Transverse colon (tissue), 4 donors: Measurements from ENCODE around the gene HOXB5. TPM values are rescaled to one million over a fixed set of nuclear protein-coding genes. Genes with fewer than 3 reads are reported as not detected.
A peak's percentile ranks its signal among the peaks of the same experiment; 100 is the strongest.

ENCODE experiments used
- DNase-seq: peaks from one replicate; pipeline ENCODE4 v3.0.0-alpha.2; 2019
- H3K27ac ChIP-seq, 4 donors: fragments of 200-600 bp; sonication (generic); 2 replicates each; pipeline ENCODE4 v1.5.1; 2016 to 2018; ENCODE audit warnings: inconsistent platforms in 4 of 4
- H3K27me3 ChIP-seq: fragments of 200-600 bp; sonication (generic); 2 replicates; pipeline ENCODE4 v1.5.1; 2017; ENCODE audit warnings: inconsistent platforms
- H3K36me3 ChIP-seq, 4 donors: fragments of 200-600 bp; sonication (generic); 2 replicates each; pipeline ENCODE4 v1.5.1; 2017 to 2019; ENCODE audit warnings: inconsistent platforms in 4 of 4
- H3K4me1 ChIP-seq, 4 donors: fragments of 200-600 bp; sonication (generic); 2 replicates each; pipeline ENCODE4 v1.5.1; 2017 to 2020; ENCODE audit warnings: inconsistent platforms in 4 of 4
- H3K4me3 ChIP-seq, 4 donors: fragments of 200-600 bp; sonication (generic); 1 replicate in 1 of 4; 2 replicates in 3 of 4; pipeline versions ENCODE4 v1.5.1 to v1.6.1; 2017 to 2019; ENCODE audit warnings: inconsistent platforms in 4 of 4
- H3K9me3 ChIP-seq, 2 donors: fragments of 200-600 bp; sonication (generic); 2 replicates each; pipeline ENCODE4 v1.5.1; 2017 to 2019; ENCODE audit warnings: inconsistent platforms in 2 of 2
- EP300 ChIP-seq: sonication (generic); formaldehyde crosslinking; IDR thresholded peaks from one replicate; pipeline ENCODE4 v1.6.1; 2017; ENCODE audit warnings: antibody characterized with exemption, low read depth
- POLR2A ChIP-seq: fragments of 450-650 bp; IDR thresholded peaks from one replicate; pipeline ENCODE4 v1.6.1; 2016; ENCODE audit warnings: antibody characterized with exemption, mild to moderate bottlenecking, moderate library complexity
- POLR2AphosphoS5 ChIP-seq, 3 donors: sonication (generic); formaldehyde crosslinking; IDR thresholded peaks; one replicate each; pipeline ENCODE4 v1.6.1; 2016; ENCODE audit warnings: antibody characterized with exemption in 3 of 3
- WGBS, 2 donors: methylation state at CpG; one replicate each; pipeline ENCODE4 v1.1.5; 2018; ENCODE audit warnings: low coverage in 1 of 2; 5-methylcytosine and 5-hydroxymethylcytosine counted together
- in situ Hi-C, 4 donors: fragments of 200-750 bp; cut with MboI; loops; one replicate each; pipeline versions ENCODE4 v1.15.0 to v1.15.1; 2017; ENCODE audit warnings: low sequenced_read_pairs in 3 of 4, low pct_ligation_motif_present in 1 of 4, low pct_unique_long_range_greater_than_20kb in 1 of 4
- intact Hi-C: fragments of 100-400 bp; cut with DNase I; formaldehyde crosslinking; loops from one replicate; pipeline ENCODE4 v1.15.1; 2023; ENCODE audit warnings: low total_unique reads
- total RNA-seq, 4 donors: library from RNA; depleted of rRNA; stranded (reverse); fragments of >200 nt; gene quantifications; one replicate each; pipeline ENCODE4 v1.1.0, GENCODE V29; 2016
- TF ChIP-seq, protein P1 (sequence below), 5 experiments: fragments of 200-600 bp in 3 of 5; fragments of 450-650 bp in 2 of 5; sonication (generic) in 3 of 5; IDR thresholded peaks; 1 replicate in 2 of 5; 2 replicates in 3 of 5; pipeline ENCODE4 v1.5.1; 2016 to 2017; ENCODE audit warnings: antibody characterized with exemption in 5 of 5, inconsistent platforms in 3 of 5, mild to moderate bottlenecking in 2 of 5, moderate library complexity in 1 of 5

Gene HOXB5
- total RNA-seq, 4 donors from 2014 or later, result 10.5 to 35.4 (median 18.7) TPM

DNA sequence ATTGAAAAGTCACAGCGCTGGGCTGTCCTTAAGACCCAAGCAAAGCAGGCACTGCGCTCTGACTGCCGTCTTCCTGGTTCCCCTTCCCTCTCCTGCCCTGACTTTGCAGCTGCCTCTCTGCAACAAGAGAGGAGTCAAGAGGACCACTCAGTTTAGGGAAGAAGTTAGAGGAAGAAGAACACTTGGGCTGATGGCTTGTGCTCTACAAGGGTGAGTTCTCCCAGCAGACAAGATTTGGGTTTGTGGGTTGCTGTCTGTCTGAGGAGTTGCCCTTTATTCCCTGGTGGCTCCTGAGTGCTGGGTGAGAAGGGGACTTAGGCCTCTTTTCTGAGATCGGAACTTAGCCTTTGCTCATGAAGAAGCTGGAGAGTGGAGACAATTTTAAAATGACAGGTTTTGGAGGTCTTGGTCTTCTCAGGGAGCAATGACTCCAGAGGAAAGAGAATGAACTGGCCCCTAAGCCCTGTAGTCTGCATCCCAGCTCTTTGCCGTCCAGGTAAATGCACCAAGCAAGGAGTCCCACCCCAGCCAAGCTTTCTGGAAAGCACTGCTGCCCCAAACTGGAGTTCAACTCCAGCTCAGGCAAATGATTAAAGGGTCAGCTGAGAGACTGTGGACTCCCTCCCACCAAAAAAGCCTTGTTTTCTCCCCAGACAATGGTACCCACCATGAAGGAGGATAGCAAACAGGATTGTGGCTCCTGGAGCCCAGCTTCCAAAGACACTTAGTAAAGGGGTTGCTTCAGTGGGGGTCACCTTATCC lies 35.3 kb upstream of the HOXB5 start:
- Histone ChIP-seq H3K36me3 (no peaks in the 10 kb centered on the region), H3K4me1 (peaks cover 12 to 80% (median 72%) of the 10 kb centered on the region in 4 donors), H3K27ac (peak overlapping the region; percentile 86 to 93 (median 89)), H3K4me3 (peak overlapping the region in 1 of 4 donors; percentile 66), H3K9me3 (no peaks in the 10 kb centered on the region), H3K27me3 (peaks cover 99% of the 10 kb centered on the region)
- peak; percentile 28 for DNase-seq
- in situ Hi-C loops, result no loop called here
- TF ChIP-seq POLR2AphosphoS5 (IDR thresholded peaks at IDR 0.05), result no peak
- no peak for TF ChIP-seq EP300
- TF ChIP-seq, protein P1, sequence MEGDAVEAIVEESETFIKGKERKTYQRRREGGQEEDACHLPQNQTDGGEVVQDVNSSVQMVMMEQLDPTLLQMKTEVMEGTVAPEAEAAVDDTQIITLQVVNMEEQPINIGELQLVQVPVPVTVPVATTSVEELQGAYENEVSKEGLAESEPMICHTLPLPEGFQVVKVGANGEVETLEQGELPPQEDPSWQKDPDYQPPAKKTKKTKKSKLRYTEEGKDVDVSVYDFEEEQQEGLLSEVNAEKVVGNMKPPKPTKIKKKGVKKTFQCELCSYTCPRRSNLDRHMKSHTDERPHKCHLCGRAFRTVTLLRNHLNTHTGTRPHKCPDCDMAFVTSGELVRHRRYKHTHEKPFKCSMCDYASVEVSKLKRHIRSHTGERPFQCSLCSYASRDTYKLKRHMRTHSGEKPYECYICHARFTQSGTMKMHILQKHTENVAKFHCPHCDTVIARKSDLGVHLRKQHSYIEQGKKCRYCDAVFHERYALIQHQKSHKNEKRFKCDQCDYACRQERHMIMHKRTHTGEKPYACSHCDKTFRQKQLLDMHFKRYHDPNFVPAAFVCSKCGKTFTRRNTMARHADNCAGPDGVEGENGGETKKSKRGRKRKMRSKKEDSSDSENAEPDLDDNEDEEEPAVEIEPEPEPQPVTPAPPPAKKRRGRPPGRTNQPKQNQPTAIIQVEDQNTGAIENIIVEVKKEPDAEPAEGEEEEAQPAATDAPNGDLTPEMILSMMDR (IDR thresholded peaks at IDR 0.05), result no peak
- peak; percentile 6 for TF ChIP-seq POLR2A
- intact Hi-C loops, result no loop called here
- 28 to 50% methylated on average over 1 to 5 of the region's 5 CpGs for WGBS, 2 donors

DNA sequence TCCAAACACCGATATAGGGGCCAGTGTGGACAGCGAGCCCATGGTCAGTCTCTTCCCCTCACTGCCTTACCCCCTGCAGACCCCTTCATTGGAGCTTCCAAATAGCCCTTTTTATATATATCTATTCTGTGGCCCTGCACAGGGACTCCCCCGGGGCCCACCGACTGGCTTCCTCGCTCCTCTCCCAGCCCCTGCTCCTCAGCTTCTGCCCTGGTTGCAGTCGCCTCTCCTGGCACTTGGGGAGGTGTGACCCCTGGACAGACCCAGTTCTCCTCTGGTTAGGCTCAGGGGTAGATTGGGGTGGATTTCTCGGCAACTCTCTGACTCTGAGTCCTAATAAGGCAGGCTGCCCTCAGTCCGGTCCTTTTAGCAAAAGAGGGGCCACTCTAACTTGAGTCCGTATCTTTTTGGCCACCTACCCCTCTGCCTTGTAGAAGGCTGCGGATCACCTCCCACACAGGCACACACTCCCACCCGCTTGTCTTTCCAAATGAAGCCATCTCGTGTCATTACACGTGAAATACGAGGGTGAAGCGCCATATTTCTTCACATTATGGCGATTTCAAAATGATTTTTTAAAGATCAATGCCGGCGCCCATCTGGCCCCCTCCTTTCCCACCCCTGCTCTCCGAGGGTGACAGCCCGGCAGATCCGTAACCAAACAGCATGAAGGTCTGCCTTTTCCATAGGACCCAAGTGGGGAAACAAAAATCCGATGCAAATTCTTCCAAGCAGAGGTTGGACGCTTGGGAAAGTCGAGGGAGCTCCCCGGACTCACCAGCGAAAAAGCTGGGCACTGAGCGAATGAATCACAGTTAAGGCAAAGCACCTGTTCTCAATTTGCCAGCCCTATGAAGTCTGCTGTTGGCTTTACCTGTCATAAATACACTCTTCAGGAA lies 34.3 kb upstream of the HOXB5 start:
- Histone ChIP-seq H3K27me3 (peaks cover 99% of the 10 kb centered on the region), H3K27ac (peak overlapping the region; percentile 86 to 93 (median 89)), H3K36me3 (no peaks in the 10 kb centered on the region), H3K4me3 (peak overlapping the region in 1 of 4 donors; percentile 66), H3K4me1 (peaks cover 12 to 74% (median 64%) of the 10 kb centered on the region in 4 donors), H3K9me3 (no peaks in the 10 kb centered on the region)
- intact Hi-C loops, result no loop called here
- in situ Hi-C loops, result no loop called here
- TF ChIP-seq, protein P1 (IDR thresholded peaks at IDR 0.05), result no peak
- peak in 1 of 3 donors; percentile 26 for TF ChIP-seq POLR2AphosphoS5 (IDR thresholded peaks at IDR 0.05)
- TF ChIP-seq EP300, result no peak
- TF ChIP-seq POLR2A, result no peak
- DNase-seq, result peak; percentile 19
- 15 to 25% methylated on average over 11 to 27 of the region's 27 CpGs for WGBS, 2 donors

DNA sequence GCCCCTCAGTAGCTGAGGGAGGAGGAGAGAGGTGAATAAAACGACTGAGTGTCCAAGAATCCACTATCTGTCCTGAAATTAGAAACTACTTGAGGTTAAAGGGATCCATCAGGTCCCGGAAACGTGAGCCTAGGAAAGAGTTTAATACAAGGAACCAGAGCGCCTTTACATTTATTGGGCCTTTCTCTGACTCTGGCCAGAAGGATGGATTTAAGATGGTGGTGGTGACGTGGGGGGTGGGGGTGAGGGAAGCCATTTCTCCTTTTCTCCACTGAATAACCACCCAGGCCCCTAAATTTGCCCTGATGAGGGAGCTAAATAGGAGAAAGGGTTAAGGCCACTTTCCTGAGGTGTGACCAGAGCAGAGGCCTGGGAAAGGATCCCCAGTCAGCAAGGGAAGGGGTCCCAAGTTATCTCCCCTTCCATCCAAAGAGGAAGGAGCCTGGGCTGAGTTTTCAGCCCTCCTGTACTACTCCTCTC lies 33.6 kb upstream of the HOXB5 start:
- peak; percentile 7 for DNase-seq
- Histone ChIP-seq H3K4me1 (peaks cover 12 to 69% (median 60%) of the 10 kb centered on the region in 4 donors), H3K4me3 (peak overlapping the region in 3 of 4 donors; percentile 35 to 66 (median 50)), H3K27me3 (peaks cover 99% of the 10 kb centered on the region), H3K9me3 (no peaks in the 10 kb centered on the region), H3K27ac (peak overlapping the region; percentile 86 to 93 (median 89)), H3K36me3 (no peaks in the 10 kb centered on the region)
- in situ Hi-C loops (no loop called here), intact Hi-C loops (no loop called here)
- 24 to 28% methylated on average over 5 of the region's 5 CpGs for WGBS, 2 donors
- TF ChIP-seq POLR2AphosphoS5 (IDR thresholded peaks at IDR 0.05), result no peak

DNA sequence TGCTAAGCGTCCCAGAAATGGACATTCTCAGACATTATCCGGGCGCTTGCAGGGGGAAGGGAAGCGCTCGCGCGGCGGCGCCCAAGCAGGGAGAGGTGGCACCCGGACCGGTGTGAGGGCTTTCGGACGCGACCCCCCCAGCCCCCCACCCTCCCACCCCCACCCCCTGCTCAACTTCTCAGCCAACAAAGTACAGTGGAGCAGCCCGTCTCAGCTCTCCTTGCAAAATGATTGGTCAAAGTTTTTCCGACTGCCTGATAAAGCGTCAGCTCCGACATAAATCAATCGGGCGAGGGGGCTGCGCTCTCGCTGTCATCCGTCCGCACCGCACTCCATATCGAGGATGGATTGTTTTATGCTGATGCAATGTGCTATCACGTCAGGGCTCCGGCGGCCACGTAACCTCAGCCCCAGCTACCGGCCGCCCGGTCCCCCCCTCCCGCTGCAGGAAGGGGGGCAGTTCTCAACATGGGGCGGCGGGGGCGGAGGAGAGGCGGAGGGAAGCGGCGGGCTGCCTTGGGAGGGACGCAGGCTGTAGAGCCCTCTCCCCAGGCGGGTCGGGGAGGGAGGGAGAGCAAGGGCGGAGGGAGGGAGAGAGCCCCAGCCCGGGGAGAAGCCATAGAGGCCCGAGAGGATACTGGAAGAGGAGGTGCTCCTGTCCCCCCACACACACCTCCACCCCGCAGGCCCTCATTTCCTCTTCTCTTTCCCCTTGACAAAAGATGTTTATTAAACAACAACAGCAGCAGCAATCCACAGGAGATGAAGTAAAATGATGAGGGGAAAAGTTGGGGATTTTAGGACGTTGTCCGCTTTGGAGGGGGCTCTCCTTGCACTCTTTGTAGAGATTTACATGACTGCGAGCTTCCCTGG lies 32.9 kb upstream of the HOXB5 start, which contains the start of gene HOXB9:
TSS of gene HOXB9 (minus strand) at position 114 of the 873 bp plus-strand sequence. CDS start at position 25, 89 bp downstream.
- H3K27me3 ChIP-seq, result peaks cover 100% of the 10 kb centered on the region
- H3K9me3 ChIP-seq, result no peaks in the 10 kb centered on the region
- peak within 1 kb of the TSS; percentile 86 to 93 (median 89) for H3K27ac ChIP-seq
- H3K4me1 ChIP-seq, result peaks cover 12 to 65% (median 56%) of the 10 kb centered on the region in 4 donors
- H3K4me3 ChIP-seq, result peak within 1 kb of the TSS; percentile 22 to 66 (median 42)
- WGBS, 2 donors, result 2 to 20% methylated on average over 3 to 43 of the region's 50 CpGs
- peak; percentile 23 to 66 (median 63) for TF ChIP-seq POLR2AphosphoS5 (IDR thresholded peaks at IDR 0.05)
- TF ChIP-seq, protein P1 (IDR thresholded peaks at IDR 0.05), result no peak
- peak; percentile 43 for TF ChIP-seq POLR2A
- no peaks in the 10 kb centered on the region for H3K36me3 ChIP-seq
- intact Hi-C loops, result no loop called here
- peak; percentile 80 for DNase-seq
- in situ Hi-C loops, result no loop called here
